Neural cell (in vitro differentiated cells): Measurements from ENCODE around the gene RAI2. TPM values are rescaled to one million over a fixed set of nuclear protein-coding genes. Genes with fewer than 3 reads are reported as not detected.

Source experiments
- H2AFZ ChIP-seq: fragments of 200-600, 300-800 bp; sonication (generic), shearing (Covaris generic); 2 replicates; pipeline ENCODE4 v1.6.0; 2014; ENCODE audit warnings: low read depth, mild to moderate bottlenecking, antibody characterized with exemption, low read length, moderate library complexity
- H3F3A ChIP-seq: fragments of 200-600 bp; shearing (Covaris generic); 2 replicates; pipeline ENCODE4 v1.6.1; 2016; ENCODE audit warnings: mild to moderate bottlenecking, moderate library complexity, mixed read lengths, antibody characterized with exemption, low read length; ENCODE audit not compliant: insufficient read depth, poor library complexity, severe bottlenecking
- H3K27ac ChIP-seq: fragments of 200-600, 300-800 bp; sonication (generic), shearing (Covaris generic); 2 replicates; pipeline ENCODE4 v1.5.1; 2014; ENCODE audit warnings: mild to moderate bottlenecking, low read length, moderate library complexity
- H3K27me3 ChIP-seq: fragments of 300-800, 200-600 bp; sonication (generic), shearing (Covaris generic); 2 replicates; pipeline ENCODE4 v1.6.0; 2014; ENCODE audit warnings: mild to moderate bottlenecking, low read depth, low read length, moderate library complexity; ENCODE audit not compliant: insufficient read depth
- H3K36me3 ChIP-seq: fragments of 300-800, 200-600 bp; sonication (generic), shearing (Covaris generic); 2 replicates; pipeline ENCODE4 v1.5.1; 2014; ENCODE audit warnings: mild to moderate bottlenecking, antibody characterized with exemption, low read length, moderate library complexity; ENCODE audit not compliant: insufficient read depth
- H3K4me2 ChIP-seq: fragments of 300-800, 200-600 bp; sonication (generic), shearing (Covaris generic); 2 replicates; pipeline ENCODE4 v1.6.0; 2014; ENCODE audit warnings: mild to moderate bottlenecking, low read length
- H3K4me3 ChIP-seq: fragments of 300-800, 200-600 bp; sonication (generic), shearing (Covaris generic); 2 replicates; pipeline ENCODE4 v1.5.1; 2014; ENCODE audit warnings: mild to moderate bottlenecking, low read length, moderate library complexity
- H3K79me2 ChIP-seq: fragments of 200-600 bp; shearing (Covaris generic); replicated peaks from 2 replicates; pipeline ENCODE4 v1.6.0; 2014; ENCODE audit warnings: mild to moderate bottlenecking, low read length, moderate library complexity; ENCODE audit not compliant: insufficient read depth
- H3K9ac ChIP-seq: fragments of 300-800, 200-600 bp; sonication (generic), shearing (Covaris generic); 2 replicates; pipeline ENCODE4 v1.6.1; 2016; ENCODE audit warnings: mild to moderate bottlenecking, low read length, mixed read lengths
- H3K9me2 ChIP-seq: fragments of 200-600 bp; shearing (Covaris generic); 2 replicates; pipeline ENCODE4 v1.6.1; 2016; ENCODE audit warnings: mild to moderate bottlenecking, low read length, mixed read lengths; ENCODE audit not compliant: insufficient read depth
- H3K9me3 ChIP-seq: fragments of 200-600, 300-800 bp; sonication (generic), shearing (Covaris generic); 2 replicates; pipeline ENCODE4 v1.6.1; 2016; ENCODE audit warnings: mild to moderate bottlenecking, mixed run types, low read length, moderate library complexity, mixed read lengths
- H4K20me1 ChIP-seq: fragments of 200-600 bp; shearing (Covaris generic); 2 replicates; pipeline ENCODE4 v1.6.1; 2016; ENCODE audit warnings: mild to moderate bottlenecking, mixed run types; ENCODE audit not compliant: insufficient read depth
- EP300 ChIP-seq: fragments of 450-650 bp; conservative IDR thresholded peaks from 2 replicates; pipeline ENCODE4 v1.6.1; 2014; ENCODE audit warnings: antibody characterized with exemption, mild to moderate bottlenecking, moderate library complexity; ENCODE audit not compliant: poor library complexity, severe bottlenecking
- EZH2 ChIP-seq: fragments of 200-600, 300-800 bp; shearing (Covaris generic), sonication (generic); IDR thresholded peaks from 2 replicates; pipeline ENCODE4 v1.6.1; 2014; ENCODE audit warnings: antibody characterized with exemption, low read length, borderline replicate concordance, mild to moderate bottlenecking; ENCODE audit not compliant: insufficient read depth, poor library complexity, severe bottlenecking
- MXI1 ChIP-seq: fragments of 450-650 bp; conservative IDR thresholded peaks from 2 replicates; pipeline ENCODE4 v1.6.1; 2014; ENCODE audit warnings: antibody characterized with exemption, mild to moderate bottlenecking; ENCODE audit not compliant: poor library complexity, severe bottlenecking
- POLR2AphosphoS5 ChIP-seq: IDR thresholded peaks from 2 replicates; pipeline ENCODE4 v1.6.1; 2012
- RAD21 ChIP-seq: fragments of 450-650 bp; conservative IDR thresholded peaks from 2 replicates; pipeline ENCODE4 v1.6.1; 2014; ENCODE audit warnings: antibody characterized with exemption, mild to moderate bottlenecking, moderate library complexity
- SMC3 ChIP-seq: fragments of 450-650 bp; conservative IDR thresholded peaks from 2 replicates; pipeline ENCODE4 v1.6.1; 2014; ENCODE audit warnings: antibody characterized with exemption, mild to moderate bottlenecking, moderate library complexity; ENCODE audit not compliant: poor library complexity
- TAF1 ChIP-seq: IDR thresholded peaks from 2 replicates; pipeline ENCODE4 v1.6.1; 2012; ENCODE audit warnings: low read depth
- polyA plus RNA-seq: library from polyadenylated mRNA; depleted of rRNA; stranded (reverse); fragments of >200 nt; gene quantifications from 2 replicates; pipeline ENCODE4 v1.2.3, GENCODE V29; 2014
- TF ChIP-seq, protein P1 (sequence below): fragments of 450-650 bp; IDR thresholded peaks from 2 replicates; pipeline ENCODE4 v1.5.1; 2014; ENCODE audit warnings: antibody characterized with exemption, mild to moderate bottlenecking, moderate library complexity; ENCODE audit not compliant: poor library complexity, severe bottlenecking
- TF ChIP-seq, protein P2 (sequence below): IDR thresholded peaks from 2 replicates; pipeline ENCODE4 v1.6.1; 2012; ENCODE audit warnings: borderline replicate concordance

The RAI2 gene
- polyA plus RNA-seq, 1 donor from 2014 or later = 4.8 TPM

GRCh38 chrX:17809273-17809672, 51.8 kb downstream of the RAI2 start:
- TF ChIP-seq EZH2 (no peak), TAF1 (no peak), MXI1 (no peak), EP300 (no peak), POLR2AphosphoS5 (no peak), RAD21 (no peak), SMC3 (no peak)
- TF ChIP-seq, protein P1, sequence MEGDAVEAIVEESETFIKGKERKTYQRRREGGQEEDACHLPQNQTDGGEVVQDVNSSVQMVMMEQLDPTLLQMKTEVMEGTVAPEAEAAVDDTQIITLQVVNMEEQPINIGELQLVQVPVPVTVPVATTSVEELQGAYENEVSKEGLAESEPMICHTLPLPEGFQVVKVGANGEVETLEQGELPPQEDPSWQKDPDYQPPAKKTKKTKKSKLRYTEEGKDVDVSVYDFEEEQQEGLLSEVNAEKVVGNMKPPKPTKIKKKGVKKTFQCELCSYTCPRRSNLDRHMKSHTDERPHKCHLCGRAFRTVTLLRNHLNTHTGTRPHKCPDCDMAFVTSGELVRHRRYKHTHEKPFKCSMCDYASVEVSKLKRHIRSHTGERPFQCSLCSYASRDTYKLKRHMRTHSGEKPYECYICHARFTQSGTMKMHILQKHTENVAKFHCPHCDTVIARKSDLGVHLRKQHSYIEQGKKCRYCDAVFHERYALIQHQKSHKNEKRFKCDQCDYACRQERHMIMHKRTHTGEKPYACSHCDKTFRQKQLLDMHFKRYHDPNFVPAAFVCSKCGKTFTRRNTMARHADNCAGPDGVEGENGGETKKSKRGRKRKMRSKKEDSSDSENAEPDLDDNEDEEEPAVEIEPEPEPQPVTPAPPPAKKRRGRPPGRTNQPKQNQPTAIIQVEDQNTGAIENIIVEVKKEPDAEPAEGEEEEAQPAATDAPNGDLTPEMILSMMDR = no peak
- TF ChIP-seq, protein P2, sequence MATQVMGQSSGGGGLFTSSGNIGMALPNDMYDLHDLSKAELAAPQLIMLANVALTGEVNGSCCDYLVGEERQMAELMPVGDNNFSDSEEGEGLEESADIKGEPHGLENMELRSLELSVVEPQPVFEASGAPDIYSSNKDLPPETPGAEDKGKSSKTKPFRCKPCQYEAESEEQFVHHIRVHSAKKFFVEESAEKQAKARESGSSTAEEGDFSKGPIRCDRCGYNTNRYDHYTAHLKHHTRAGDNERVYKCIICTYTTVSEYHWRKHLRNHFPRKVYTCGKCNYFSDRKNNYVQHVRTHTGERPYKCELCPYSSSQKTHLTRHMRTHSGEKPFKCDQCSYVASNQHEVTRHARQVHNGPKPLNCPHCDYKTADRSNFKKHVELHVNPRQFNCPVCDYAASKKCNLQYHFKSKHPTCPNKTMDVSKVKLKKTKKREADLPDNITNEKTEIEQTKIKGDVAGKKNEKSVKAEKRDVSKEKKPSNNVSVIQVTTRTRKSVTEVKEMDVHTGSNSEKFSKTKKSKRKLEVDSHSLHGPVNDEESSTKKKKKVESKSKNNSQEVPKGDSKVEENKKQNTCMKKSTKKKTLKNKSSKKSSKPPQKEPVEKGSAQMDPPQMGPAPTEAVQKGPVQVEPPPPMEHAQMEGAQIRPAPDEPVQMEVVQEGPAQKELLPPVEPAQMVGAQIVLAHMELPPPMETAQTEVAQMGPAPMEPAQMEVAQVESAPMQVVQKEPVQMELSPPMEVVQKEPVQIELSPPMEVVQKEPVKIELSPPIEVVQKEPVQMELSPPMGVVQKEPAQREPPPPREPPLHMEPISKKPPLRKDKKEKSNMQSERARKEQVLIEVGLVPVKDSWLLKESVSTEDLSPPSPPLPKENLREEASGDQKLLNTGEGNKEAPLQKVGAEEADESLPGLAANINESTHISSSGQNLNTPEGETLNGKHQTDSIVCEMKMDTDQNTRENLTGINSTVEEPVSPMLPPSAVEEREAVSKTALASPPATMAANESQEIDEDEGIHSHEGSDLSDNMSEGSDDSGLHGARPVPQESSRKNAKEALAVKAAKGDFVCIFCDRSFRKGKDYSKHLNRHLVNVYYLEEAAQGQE = no peak
- no peaks in the 10 kb centered on the region for H4K20me1 ChIP-seq
- H3F3A ChIP-seq = no peaks in the 10 kb centered on the region
- no peak overlapping the region for H3K27ac ChIP-seq
- no peak overlapping the region for H3K4me3 ChIP-seq
- H3K79me2 ChIP-seq = no peaks in the 10 kb centered on the region
- no peak overlapping the region for H3K9ac ChIP-seq
- no peaks in the 10 kb centered on the region for H3K36me3 ChIP-seq
- no peaks in the 10 kb centered on the region for H3K9me3 ChIP-seq
- H2AFZ ChIP-seq = no peak overlapping the region
- no peaks in the 10 kb centered on the region for H3K9me2 ChIP-seq
- H3K27me3 ChIP-seq = no peaks in the 10 kb centered on the region
- H3K4me2 ChIP-seq = no peak overlapping the region

DNA sequence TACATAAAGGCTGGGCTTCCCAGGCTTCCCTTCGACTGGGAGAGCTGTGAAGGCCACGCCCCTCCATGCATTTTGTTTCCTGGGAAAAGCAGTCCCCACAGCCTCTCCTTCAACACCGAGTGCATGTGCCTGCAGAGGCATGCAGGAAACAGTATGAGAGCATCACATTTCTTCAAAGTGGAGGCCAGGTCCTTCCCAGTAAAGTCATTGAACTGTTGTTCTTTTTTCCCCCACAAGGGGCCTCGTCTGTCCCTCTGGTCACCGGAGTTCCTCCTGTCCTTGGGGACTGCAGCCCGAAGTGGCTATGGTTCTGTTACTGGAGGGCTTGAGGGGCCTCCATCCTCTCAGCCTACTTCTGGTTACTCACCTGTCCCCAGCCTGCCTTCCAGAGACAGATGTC, 56.0 kb downstream of the RAI2 start:
- Histone ChIP-seq H3K4me3 (no peak overlapping the region), H3F3A (no peaks in the 10 kb centered on the region), H3K9me3 (no peaks in the 10 kb centered on the region), H3K27me3 (no peaks in the 10 kb centered on the region), H3K9ac (no peak overlapping the region), H4K20me1 (no peaks in the 10 kb centered on the region), H3K4me2 (no peak overlapping the region), H3K79me2 (no peaks in the 10 kb centered on the region), H2AFZ (no peak overlapping the region), H3K36me3 (no peaks in the 10 kb centered on the region), H3K9me2 (no peaks in the 10 kb centered on the region), H3K27ac (no peak overlapping the region)
- no peak for TF ChIP-seq TAF1
- TF ChIP-seq SMC3 = no peak
- TF ChIP-seq, protein P1 = no peak
- TF ChIP-seq, protein P2 = no peak
- no peak for TF ChIP-seq MXI1
